ENCODE results near the gene FARSB.

Gene FARSB

GRCh38 chr2:222688917-222689316 lies 33.0 kb upstream of the FARSB start:
- Histone ChIP-seq H3K4me3 (ENCODE audit: low read depth in 1 of 5, low read length in 5 of 5) (no peak overlapping the region), H3K27ac (ENCODE audit: low read depth, low read length) (no peak overlapping the region), H3K36me3 (ENCODE audit: control insufficient read depth in 5 of 5, insufficient read depth in 5 of 5, low read length in 5 of 5) (peaks cover 0 to 2% (median 0%) of the 10 kb centered on the region in 5 donors)

GRCh38 chr2:222686086-222686750 lies 30.3 kb upstream of the FARSB start:
- Histone ChIP-seq H3K27ac (ENCODE audit: low read depth, low read length) (no peak overlapping the region), H3K9me3 (ENCODE audit: control insufficient read depth in 5 of 5, low read length in 5 of 5) (no peaks in the 10 kb centered on the region), H3K9ac (ENCODE audit: low read length in 5 of 5) (no peak overlapping the region), H3K27me3 (ENCODE audit: control insufficient read depth in 5 of 5, insufficient read depth in 4 of 5, low read length in 5 of 5) (no peaks in the 10 kb centered on the region), H3K36me3 (ENCODE audit: control insufficient read depth in 5 of 5, insufficient read depth in 5 of 5, low read length in 5 of 5) (peaks cover 0 to 2% (median 0%) of the 10 kb centered on the region in 5 donors), H3K4me1 (ENCODE audit: control insufficient read depth in 5 of 5, insufficient read depth in 5 of 5, low read length in 5 of 5) (peaks cover 0 to 5% (median 0%) of the 10 kb centered on the region in 5 donors), H3K4me3 (ENCODE audit: low read depth in 1 of 5, low read length in 5 of 5) (no peak overlapping the region)

More at GRCh38 chr2:222688917-222689316, 33.0 kb upstream of the FARSB start:
- no peaks in the 10 kb centered on the region for H3K9me3 ChIP-seq (ENCODE audit: control insufficient read depth in 5 of 5, low read length in 5 of 5)
- H3K4me1 ChIP-seq (ENCODE audit: control insufficient read depth in 5 of 5, insufficient read depth in 5 of 5, low read length in 5 of 5): peaks cover 0 to 5% (median 0%) of the 10 kb centered on the region in 5 donors
- no peak overlapping the region for H3K9ac ChIP-seq (ENCODE audit: low read length in 5 of 5)
- no peaks in the 10 kb centered on the region for H3K27me3 ChIP-seq (ENCODE audit: control insufficient read depth in 5 of 5, insufficient read depth in 4 of 5, low read length in 5 of 5)

- no peaks in the 10 kb centered on the region for H3K9me3 ChIP-seq (ENCODE audit: control insufficient read depth in 5 of 5, low read length in 5 of 5)
- H3K4me3 ChIP-seq (ENCODE audit: low read depth in 1 of 5, low read length in 5 of 5): no peak overlapping the region
- no peaks in the 10 kb centered on the region for H3K27me3 ChIP-seq (ENCODE audit: control insufficient read depth in 5 of 5, insufficient read depth in 4 of 5, low read length in 5 of 5)
- H3K36me3 ChIP-seq (ENCODE audit: control insufficient read depth in 5 of 5, insufficient read depth in 5 of 5, low read length in 5 of 5): no peaks in the 10 kb centered on the region
- no peak overlapping the region for H3K27ac ChIP-seq (ENCODE audit: low read depth, low read length)
- H3K4me1 ChIP-seq (ENCODE audit: control insufficient read depth in 5 of 5, insufficient read depth in 5 of 5, low read length in 5 of 5): no peaks in the 10 kb centered on the region
- no peak overlapping the region for H3K9ac ChIP-seq (ENCODE audit: low read length in 5 of 5)
Observed at GRCh38 chr2:222683805-222684204, 27.9 kb upstream of the FARSB start.

- peaks cover 0 to 7% (median 0%) of the 10 kb centered on the region in 5 donors for H3K4me1 ChIP-seq (ENCODE audit: control insufficient read depth in 5 of 5, insufficient read depth in 5 of 5, low read length in 5 of 5)
- H3K4me3 ChIP-seq (ENCODE audit: low read depth in 1 of 5, low read length in 5 of 5): no peak overlapping the region
- no peak overlapping the region for H3K9ac ChIP-seq (ENCODE audit: low read length in 5 of 5)
- H3K9me3 ChIP-seq (ENCODE audit: control insufficient read depth in 5 of 5, low read length in 5 of 5): no peaks in the 10 kb centered on the region
- H3K36me3 ChIP-seq (ENCODE audit: control insufficient read depth in 5 of 5, insufficient read depth in 5 of 5, low read length in 5 of 5): no peaks in the 10 kb centered on the region
- peaks cover 0 to 2% (median 0%) of the 10 kb centered on the region in 5 donors for H3K27me3 ChIP-seq (ENCODE audit: control insufficient read depth in 5 of 5, insufficient read depth in 4 of 5, low read length in 5 of 5)
- H3K27ac ChIP-seq (ENCODE audit: low read depth, low read length): no peak overlapping the region
Observed at GRCh38 chr2:222677981-222678380, 22.1 kb upstream of the FARSB start.

- peaks cover 0 to 4% (median 0%) of the 10 kb centered on the region in 5 donors for H3K27me3 ChIP-seq (ENCODE audit: control insufficient read depth in 5 of 5, insufficient read depth in 4 of 5, low read length in 5 of 5)
- peaks cover 0 to 34% (median 16%) of the 10 kb centered on the region in 5 donors for H3K4me1 ChIP-seq (ENCODE audit: control insufficient read depth in 5 of 5, insufficient read depth in 5 of 5, low read length in 5 of 5)
- H3K27ac ChIP-seq (ENCODE audit: low read depth, low read length): no peak overlapping the region
- H3K36me3 ChIP-seq (ENCODE audit: control insufficient read depth in 5 of 5, insufficient read depth in 5 of 5, low read length in 5 of 5): no peaks in the 10 kb centered on the region
- H3K9me3 ChIP-seq (ENCODE audit: control insufficient read depth in 5 of 5, low read length in 5 of 5): no peaks in the 10 kb centered on the region
- H3K4me3 ChIP-seq (ENCODE audit: low read depth in 1 of 5, low read length in 5 of 5): no peak overlapping the region
- no peak overlapping the region for H3K9ac ChIP-seq (ENCODE audit: low read length in 5 of 5)
Observed at GRCh38 chr2:222673883-222674282, 18.0 kb upstream of the FARSB start.

GRCh38 chr2:222673273-222673672 lies 17.4 kb upstream of the FARSB start:
- no peaks in the 10 kb centered on the region for H3K36me3 ChIP-seq (ENCODE audit: control insufficient read depth in 5 of 5, insufficient read depth in 5 of 5, low read length in 5 of 5)
- H3K27me3 ChIP-seq (ENCODE audit: control insufficient read depth in 5 of 5, insufficient read depth in 4 of 5, low read length in 5 of 5): peaks cover 0 to 4% (median 0%) of the 10 kb centered on the region in 5 donors

GRCh38 chr2:222672068-222672401 lies 16.1 kb upstream of the FARSB start:
- peaks cover 0 to 41% (median 24%) of the 10 kb centered on the region in 5 donors for H3K4me1 ChIP-seq (ENCODE audit: control insufficient read depth in 5 of 5, insufficient read depth in 5 of 5, low read length in 5 of 5)
- H3K9me3 ChIP-seq (ENCODE audit: control insufficient read depth in 5 of 5, low read length in 5 of 5): no peaks in the 10 kb centered on the region
- peak overlapping the region; percentile 60 to 79 (median 72) for H3K4me3 ChIP-seq (ENCODE audit: low read depth in 1 of 5, low read length in 5 of 5)
- no peaks in the 10 kb centered on the region for H3K36me3 ChIP-seq (ENCODE audit: control insufficient read depth in 5 of 5, insufficient read depth in 5 of 5, low read length in 5 of 5)
- H3K27me3 ChIP-seq (ENCODE audit: control insufficient read depth in 5 of 5, insufficient read depth in 4 of 5, low read length in 5 of 5): peaks cover 0 to 4% (median 0%) of the 10 kb centered on the region in 5 donors
- H3K27ac ChIP-seq (ENCODE audit: low read depth, low read length): peak overlapping the region; percentile 25
- peak overlapping the region in 4 of 5 donors; percentile 14 to 65 (median 48) for H3K9ac ChIP-seq (ENCODE audit: low read length in 5 of 5)

More at GRCh38 chr2:222673273-222673672, 17.4 kb upstream of the FARSB start:
- no peak overlapping the region for H3K27ac ChIP-seq (ENCODE audit: low read depth, low read length)
- no peaks in the 10 kb centered on the region for H3K9me3 ChIP-seq (ENCODE audit: control insufficient read depth in 5 of 5, low read length in 5 of 5)
- peaks cover 0 to 40% (median 17%) of the 10 kb centered on the region in 5 donors for H3K4me1 ChIP-seq (ENCODE audit: control insufficient read depth in 5 of 5, insufficient read depth in 5 of 5, low read length in 5 of 5)
- no peak overlapping the region for H3K9ac ChIP-seq (ENCODE audit: low read length in 5 of 5)
- peak overlapping the region in 1 of 5 donors; percentile 30 for H3K4me3 ChIP-seq (ENCODE audit: low read depth in 1 of 5, low read length in 5 of 5)

GRCh38 chr2:222671259-222672067 lies 15.6 kb upstream of the FARSB start, which contains the start of gene MOGAT1:
TSS of gene MOGAT1 (plus strand) at chr2:222671658. CDS start at chr2:222671786, 128 bp downstream.
- Histone ChIP-seq H3K4me3 (ENCODE audit: low read depth in 1 of 5, low read length in 5 of 5) (peak within 1 kb of the TSS; percentile 60 to 79 (median 72)), H3K36me3 (ENCODE audit: control insufficient read depth in 5 of 5, insufficient read depth in 5 of 5, low read length in 5 of 5) (no peaks in the 10 kb centered on the region), H3K27me3 (ENCODE audit: control insufficient read depth in 5 of 5, insufficient read depth in 4 of 5, low read length in 5 of 5) (peaks cover 0 to 4% (median 0%) of the 10 kb centered on the region in 5 donors), H3K9ac (ENCODE audit: low read length in 5 of 5) (peak within 1 kb of the TSS in 4 of 5 donors; percentile 35 to 65 (median 48)), H3K4me1 (ENCODE audit: control insufficient read depth in 5 of 5, insufficient read depth in 5 of 5, low read length in 5 of 5) (peaks cover 0 to 41% (median 24%) of the 10 kb centered on the region in 5 donors), H3K9me3 (ENCODE audit: control insufficient read depth in 5 of 5, low read length in 5 of 5) (no peaks in the 10 kb centered on the region), H3K27ac (ENCODE audit: low read depth, low read length) (peak within 1 kb of the TSS; percentile 25)

- Histone ChIP-seq H3K27me3 (ENCODE audit: control insufficient read depth in 5 of 5, insufficient read depth in 4 of 5, low read length in 5 of 5) (peaks cover 0 to 4% (median 0%) of the 10 kb centered on the region in 5 donors), H3K4me3 (ENCODE audit: low read depth in 1 of 5, low read length in 5 of 5) (no peak overlapping the region), H3K9me3 (ENCODE audit: control insufficient read depth in 5 of 5, low read length in 5 of 5) (no peaks in the 10 kb centered on the region), H3K36me3 (ENCODE audit: control insufficient read depth in 5 of 5, insufficient read depth in 5 of 5, low read length in 5 of 5) (no peaks in the 10 kb centered on the region), H3K27ac (ENCODE audit: low read depth, low read length) (peak overlapping the region; percentile 24), H3K4me1 (ENCODE audit: control insufficient read depth in 5 of 5, insufficient read depth in 5 of 5, low read length in 5 of 5) (peaks cover 0 to 41% (median 24%) of the 10 kb centered on the region in 5 donors), H3K9ac (ENCODE audit: low read length in 5 of 5) (no peak overlapping the region)
Observed at GRCh38 chr2:222670191-222671038, 14.5 kb upstream of the FARSB start.

Data from subcutaneous abdominal adipose tissue (tissue), 5 donors.